PC-3 (cell line): ENCODE results near the gene GPD1L. TPM values are rescaled to one million over a fixed set of nuclear protein-coding genes. Genes with fewer than 3 reads are reported as not detected.

Experiments used
- ATAC-seq: fragments of 200-7000 bp; cut with Tn5 transposase; 2 replicates; pipeline ENCODE4 v1.9.1; 2020; ENCODE audit warnings: mild to moderate bottlenecking, moderate library complexity
- BruUV-seq: library from RNA; stranded (reverse); fragments of 400-500 nt; replicated peaks from 2 replicates; lab custom pipeline; 2021; lab: Mats Ljungman, UMichigan
- CTCF ChIA-PET: fragments of 300-600 bp; sonication (Branson Sonifier 250); formaldehyde crosslinking; loops from one replicate; lab custom pipeline; 2022; ENCODE audit warnings: antibody characterized with exemption; lab: Charles Lee
- POLR2A ChIA-PET: fragments of 300-600 bp; sonication (Branson Sonifier 250); formaldehyde crosslinking; loops from one replicate; lab custom pipeline; 2022; ENCODE audit warnings: antibody characterized with exemption; ENCODE audit not compliant: unreplicated experiment; lab: Charles Lee
- DNase-seq: peaks from one replicate; pipeline ENCODE4 v3.0.0-alpha.2; 2015
- H2AFZ ChIP-seq: fragments of 300-600 bp; sonication (generic); 2 replicates; pipeline ENCODE4 v1.6.0; 2016; ENCODE audit warnings: antibody characterized with exemption, low read length
- H3F3A ChIP-seq: fragments of 300-600 bp; sonication (generic); one replicate; pipeline ENCODE4 v1.6.0; 2017; ENCODE audit warnings: antibody characterized with exemption, low read length, control low read depth, mild to moderate bottlenecking; ENCODE audit not compliant: unreplicated experiment
- H3K27ac ChIP-seq: fragments of 300-600 bp; sonication (generic); 2 replicates; pipeline ENCODE4 v1.5.1; 2016; ENCODE audit warnings: mild to moderate bottlenecking, low read length
- H3K27me3 ChIP-seq: fragments of 300-600 bp; sonication (generic); 2 replicates; pipeline ENCODE4 v1.6.1; 2016; ENCODE audit warnings: low read length, mixed read lengths
- H3K36me3 ChIP-seq: fragments of 300-600 bp; sonication (generic); 2 replicates; pipeline ENCODE4 v1.6.1; 2016; ENCODE audit warnings: low read depth, mixed run types, low read length, mixed read lengths
- H3K4me1 ChIP-seq: fragments of 300-600 bp; sonication (generic); 2 replicates; pipeline ENCODE4 v1.5.1; 2016; ENCODE audit warnings: low read length; ENCODE audit not compliant: insufficient read depth
- H3K4me2 ChIP-seq: fragments of 300-600 bp; sonication (generic); 2 replicates; pipeline ENCODE4 v1.6.0; 2016; ENCODE audit warnings: low read length
- H3K4me3 ChIP-seq: fragments of 300-600 bp; sonication (generic); 2 replicates; pipeline ENCODE4 v1.5.1; 2016; ENCODE audit warnings: mild to moderate bottlenecking, low read length, mixed read lengths
- H3K79me2 ChIP-seq: fragments of 300-600 bp; sonication (generic); 2 replicates; pipeline ENCODE4 v1.6.1; 2017; ENCODE audit warnings: low read length, mixed read lengths
- H3K9ac ChIP-seq: fragments of 300-600 bp; sonication (generic); 2 replicates; pipeline ENCODE4 v1.6.0; 2016; ENCODE audit warnings: mild to moderate bottlenecking, low read length
- H3K9me2 ChIP-seq: fragments of 300-600 bp; sonication (generic); replicated peaks from 2 replicates; pipeline ENCODE4 v1.6.1; 2016; ENCODE audit warnings: mixed run types, low read length, mixed read lengths
- H3K9me3 ChIP-seq: fragments of 300-600 bp; sonication (generic); 2 replicates; pipeline ENCODE4 v1.6.1; 2016; ENCODE audit warnings: low read length, mixed read lengths
- H4K20me1 ChIP-seq: fragments of 300-600 bp; sonication (generic); 2 replicates; pipeline ENCODE4 v1.6.1; 2016; ENCODE audit warnings: low read length, mixed read lengths
- CTCF ChIP-seq: fragments of 300-600 bp; sonication (generic); conservative IDR thresholded peaks from 2 replicates; pipeline ENCODE4 v1.5.1; 2017; ENCODE audit warnings: antibody characterized with exemption, low read depth, mild to moderate bottlenecking, low read length
- EZH2 ChIP-seq: fragments of 300-600 bp; sonication (generic); IDR thresholded peaks from one replicate; pipeline ENCODE4 v1.6.1; 2017; ENCODE audit warnings: antibody characterized with exemption, mild to moderate bottlenecking, low read length; ENCODE audit not compliant: unreplicated experiment
- EZH2phosphoT487 ChIP-seq: fragments of 300-600 bp; sonication (generic); IDR thresholded peaks from 2 replicates; pipeline ENCODE4 v1.6.1; 2018; ENCODE audit warnings: mild to moderate bottlenecking, antibody characterized with exemption, low read length, borderline replicate concordance
- intact Hi-C: fragments of 100-400 bp; cut with micrococcal nuclease; formaldehyde crosslinking; loops from 2 replicates; pipeline ENCODE4 v1.9.0; 2023
- total RNA-seq: library from RNA; depleted of rRNA; stranded (reverse); fragments of >200 nt; gene quantifications from 2 replicates; pipeline ENCODE4 v1.2.3, GENCODE V29; 2014

GPD1L gene
- total RNA-seq, 1 experiment from 2014 or later, result 33.7 TPM

GRCh38 chr3:32200490-32200889, 94.1 kb downstream of the GPD1L start:
- Histone ChIP-seq H3K9me3 (no peaks in the 10 kb centered on the region), H3K27ac (no peak overlapping the region), H3K79me2 (no peaks in the 10 kb centered on the region), H4K20me1 (no peaks in the 10 kb centered on the region), H3K4me1 (peaks cover 6% of the 10 kb centered on the region; the same call in 1 of the 2 replicates), H3K4me3 (no peak overlapping the region), H3K27me3 (no peaks in the 10 kb centered on the region), H3F3A (no peaks in the 10 kb centered on the region), H3K36me3 (no peaks in the 10 kb centered on the region), H2AFZ (no peak overlapping the region), H3K9ac (no peak overlapping the region), H3K9me2 (no peaks in the 10 kb centered on the region), H3K4me2 (no peak overlapping the region)
- intact Hi-C loops, result no loop called here
- BruUV-seq, result no TSS peak
- CTCF ChIA-PET, result no interaction called here
- POLR2A ChIA-PET, result no interaction called here
- DNase-seq (no peak), ATAC-seq (no peak)
- TF ChIP-seq EZH2, result no peak
- no peak for TF ChIP-seq CTCF

- Histone ChIP-seq H3K27me3 (no peaks in the 10 kb centered on the region), H3K4me3 (no peak overlapping the region), H3K9me2 (no peaks in the 10 kb centered on the region), H3K79me2 (no peaks in the 10 kb centered on the region), H3F3A (no peaks in the 10 kb centered on the region), H4K20me1 (no peaks in the 10 kb centered on the region), H3K9ac (no peak overlapping the region), H3K9me3 (no peaks in the 10 kb centered on the region), H3K36me3 (no peaks in the 10 kb centered on the region), H3K4me2 (no peak overlapping the region), H3K4me1 (peaks cover 6% of the 10 kb centered on the region; the same call in 1 of the 2 replicates), H3K27ac (no peak overlapping the region), H2AFZ (no peak overlapping the region)
- no peak for ATAC-seq
- CTCF ChIA-PET, result no interaction called here
- DNase-seq, result no peak
- intact Hi-C loops, result no loop called here
- BruUV-seq, result no TSS peak
- POLR2A ChIA-PET, result no interaction called here
- TF ChIP-seq EZH2phosphoT487 (no peak), EZH2 (no peak), CTCF (no peak)
Observed at GRCh38 chr3:32200992-32201758, 94.8 kb downstream of the GPD1L start.

- Histone ChIP-seq H3K9ac (no peak overlapping the region), H2AFZ (no peak overlapping the region), H3K36me3 (no peaks in the 10 kb centered on the region), H3K4me1 (no peaks in the 10 kb centered on the region), H3F3A (no peaks in the 10 kb centered on the region), H3K9me2 (no peaks in the 10 kb centered on the region), H3K27ac (no peak overlapping the region), H3K9me3 (no peaks in the 10 kb centered on the region), H3K27me3 (no peaks in the 10 kb centered on the region), H3K4me2 (no peak overlapping the region), H4K20me1 (no peaks in the 10 kb centered on the region), H3K79me2 (no peaks in the 10 kb centered on the region), H3K4me3 (no peak overlapping the region)
- intact Hi-C loops, result no loop called here
- ATAC-seq, result no peak
- TF ChIP-seq CTCF, result no peak
- no peak for TF ChIP-seq EZH2
- no peak for TF ChIP-seq EZH2phosphoT487
- CTCF ChIA-PET, result no interaction called here
- no TSS peak for BruUV-seq
- POLR2A ChIA-PET, result no interaction called here
- DNase-seq, result no peak
Observed at GRCh38 chr3:32202496-32202895, 96.1 kb downstream of the GPD1L start.
